HL-60 (cell line): ENCODE results near the gene CEP170.
"Not testable (repeated sequence)": the region's sequence is repeated elsewhere in the genome, so short reads cannot be mapped to it uniquely, and the experiment has no call there.

Experiments
- DNase-seq, 2 experiments: peaks; one replicate each; pipeline ENCODE4 v3.0.0-alpha.2; 2010 to 2020; ENCODE audit warnings: low read depth in 1 of 2, low spot score in 1 of 2
- H3K27ac ChIP-seq: fragments of 250-450 bp; sonication (Bioruptor Pico); replicated peaks from 2 replicates; pipeline ENCODE4 v1.5.1; 2020; ENCODE audit warnings: mild to moderate bottlenecking, moderate library complexity
- H3K27me3 ChIP-seq: fragments of 250-450 bp; sonication (Bioruptor Pico); 2 replicates; pipeline ENCODE4 v1.5.1; 2021; ENCODE audit warnings: mild to moderate bottlenecking, moderate library complexity; ENCODE audit not compliant: insufficient read depth, poor library complexity, severe bottlenecking
- H3K4me3 ChIP-seq: replicated peaks from 2 replicates; pipeline ENCODE4 v1.5.1; 2011; ENCODE audit warnings: mild to moderate bottlenecking, control low read depth, low read length; ENCODE audit not compliant: insufficient read depth

Gene CEP170

GRCh38 chr1:243114769-243115168 is 140.3 kb downstream of the CEP170 start:
- H3K4me3 ChIP-seq, H3K27ac ChIP-seq, H3K27me3 ChIP-seq, DNase-seq: not testable (repeated sequence)

GRCh38 chr1:243114059-243114713 is 140.9 kb downstream of the CEP170 start:
- DNase-seq = peak in 1 of 2 experiments; percentile 45

GRCh38 chr1:243107171-243107570 is 147.9 kb downstream of the CEP170 start:
- DNase-seq, H3K27me3 ChIP-seq, H3K4me3 ChIP-seq, H3K27ac ChIP-seq: not testable (repeated sequence)

More at GRCh38 chr1:243114059-243114713, 140.9 kb downstream of the CEP170 start:
- not testable (repeated sequence) for H3K4me3 ChIP-seq, H3K27me3 ChIP-seq, H3K27ac ChIP-seq

GRCh38 chr1:243105652-243106332 is 149.3 kb downstream of the CEP170 start:
- H3K27ac ChIP-seq, H3K27me3 ChIP-seq, H3K4me3 ChIP-seq, DNase-seq: not testable (repeated sequence)

GRCh38 chr1:243105104-243105503 is 150.0 kb downstream of the CEP170 start:
- H3K4me3 ChIP-seq, DNase-seq, H3K27ac ChIP-seq, H3K27me3 ChIP-seq: not testable (repeated sequence)

GRCh38 chr1:243104452-243104851 is 150.6 kb downstream of the CEP170 start:
- not testable (repeated sequence) for H3K27ac ChIP-seq, H3K4me3 ChIP-seq, H3K27me3 ChIP-seq, DNase-seq

GRCh38 chr1:243101551-243102050 is 153.5 kb downstream of the CEP170 start:
- H3K27ac ChIP-seq, H3K27me3 ChIP-seq, H3K4me3 ChIP-seq: not testable (repeated sequence)
- DNase-seq = peak in 1 of 2 experiments; percentile 3

- H3K27ac ChIP-seq, DNase-seq, H3K27me3 ChIP-seq, H3K4me3 ChIP-seq: not testable (repeated sequence)
Measured at GRCh38 chr1:243087368-243087767, 167.7 kb downstream of the CEP170 start.
